HG02973 (cell line): ENCODE measurements around the gene FNDC1.

Experiments used
- ATAC-seq: cut with Tn5 transposase; IDR thresholded peaks from one replicate; pipeline ENCODE4 v1.9.1; 2021; ENCODE audit warnings: moderate library complexity; ENCODE audit not compliant: unreplicated experiment

The FNDC1 gene

DNA sequence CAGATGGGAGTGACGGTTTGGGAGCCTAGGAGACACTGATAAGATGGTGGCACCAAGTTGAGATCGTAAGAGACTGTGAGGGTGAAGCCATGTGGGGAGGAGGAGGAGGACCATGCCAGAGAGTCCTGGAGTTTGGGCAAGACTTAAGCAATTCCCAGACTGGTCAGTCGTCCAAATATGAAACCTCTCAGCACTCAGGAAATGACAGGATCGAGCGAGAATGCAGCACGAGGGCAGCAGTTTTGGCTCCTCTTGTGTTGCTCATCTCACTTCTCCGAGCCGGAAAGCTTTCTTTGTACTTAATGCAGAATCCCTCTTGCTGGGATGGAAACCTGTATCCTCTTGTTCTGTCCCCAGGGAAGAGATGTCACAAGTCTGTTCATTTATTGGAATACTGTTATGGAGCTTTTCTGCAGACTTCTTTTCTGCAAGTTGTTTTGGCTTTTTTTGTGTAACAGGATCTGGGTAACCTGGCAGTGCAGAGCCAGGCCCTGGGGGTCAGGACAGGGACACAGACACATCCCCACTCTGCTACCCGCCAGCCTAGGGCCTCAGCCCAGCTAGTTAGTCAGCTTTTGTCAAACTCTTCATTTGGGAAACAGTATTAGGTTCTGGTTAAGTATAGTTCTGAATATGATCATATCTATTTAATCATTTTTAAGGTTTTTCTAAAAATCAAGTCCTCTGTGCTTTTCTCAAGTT lies 34.3 kb downstream of the FNDC1 start:
- ATAC-seq: no peak

DNA sequence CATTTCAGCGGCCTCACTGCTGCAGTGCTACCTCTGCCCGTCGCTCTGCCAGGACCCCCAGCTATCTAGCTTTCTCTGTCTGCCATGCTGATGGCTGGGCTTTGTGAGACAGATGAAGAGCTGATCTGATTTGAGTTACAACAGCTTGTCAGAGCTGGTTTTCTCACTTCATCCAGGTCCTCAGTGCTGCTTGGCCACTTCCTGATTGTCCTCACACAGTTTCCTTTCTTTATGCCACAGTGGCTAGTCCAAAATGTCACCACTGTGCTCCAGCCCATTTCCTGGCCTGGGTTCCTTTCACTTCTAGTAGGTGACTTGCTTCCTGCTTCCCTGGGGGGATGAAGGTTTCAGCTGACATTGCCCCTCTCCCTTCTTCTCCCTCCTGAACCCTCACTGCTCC lies 35.4 kb downstream of the FNDC1 start:
- ATAC-seq: no peak

DNA sequence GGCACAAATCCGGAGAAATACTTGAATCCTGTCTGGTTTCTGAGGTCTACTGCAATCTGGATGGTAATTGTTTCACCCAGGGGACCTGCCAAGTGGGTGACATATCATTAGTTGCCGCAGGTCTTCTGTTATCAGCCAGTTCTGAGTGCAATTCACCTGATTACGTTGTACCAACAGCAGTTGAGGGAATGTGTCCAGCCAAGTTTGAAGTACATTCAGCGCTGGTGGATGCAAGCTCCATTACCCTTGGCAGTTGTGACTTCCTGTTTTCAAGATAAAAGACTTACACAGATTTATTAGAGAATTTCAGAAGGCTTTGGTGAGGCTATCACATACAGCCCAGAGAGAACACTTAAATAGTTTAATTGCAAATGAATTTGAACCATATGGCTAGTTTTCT lies 42.8 kb downstream of the FNDC1 start:
- ATAC-seq: no peak

DNA sequence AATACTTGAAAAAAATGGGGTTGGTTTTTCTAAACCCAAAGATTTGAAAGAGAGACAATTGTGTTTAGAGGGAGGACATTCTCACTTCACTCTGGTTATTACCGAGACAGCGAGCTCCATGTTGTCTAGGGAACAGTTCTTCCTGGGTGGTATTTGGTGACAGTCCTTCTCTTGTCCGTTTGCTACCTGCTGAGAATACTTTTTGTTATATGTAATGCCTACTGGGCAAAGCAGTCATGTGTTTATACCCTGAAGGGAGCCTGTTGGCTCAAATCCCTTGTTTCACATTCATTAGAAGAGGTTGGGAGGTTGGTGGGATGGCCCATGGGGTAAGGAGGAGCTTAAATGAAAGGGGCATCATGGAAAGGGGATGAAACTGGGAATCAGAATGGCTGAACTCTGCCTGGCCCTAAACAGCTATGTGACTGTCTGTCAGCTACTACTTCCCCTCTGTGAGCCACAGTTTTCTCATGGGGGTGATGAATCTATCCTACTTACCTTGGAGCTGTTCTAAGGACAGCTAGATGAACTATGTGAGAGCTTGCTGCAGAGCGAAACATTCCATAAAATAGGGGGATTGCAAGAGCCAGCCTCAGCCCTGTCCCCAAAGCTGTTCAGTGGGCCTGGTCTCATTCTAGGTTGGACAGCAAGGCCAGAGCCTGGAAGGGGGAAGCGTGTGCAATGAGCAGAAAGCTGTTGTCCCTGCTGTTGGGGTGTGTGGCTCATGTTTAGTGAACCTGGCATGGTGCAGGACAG lies 43.5 kb downstream of the FNDC1 start:
- ATAC-seq: no peak

DNA sequence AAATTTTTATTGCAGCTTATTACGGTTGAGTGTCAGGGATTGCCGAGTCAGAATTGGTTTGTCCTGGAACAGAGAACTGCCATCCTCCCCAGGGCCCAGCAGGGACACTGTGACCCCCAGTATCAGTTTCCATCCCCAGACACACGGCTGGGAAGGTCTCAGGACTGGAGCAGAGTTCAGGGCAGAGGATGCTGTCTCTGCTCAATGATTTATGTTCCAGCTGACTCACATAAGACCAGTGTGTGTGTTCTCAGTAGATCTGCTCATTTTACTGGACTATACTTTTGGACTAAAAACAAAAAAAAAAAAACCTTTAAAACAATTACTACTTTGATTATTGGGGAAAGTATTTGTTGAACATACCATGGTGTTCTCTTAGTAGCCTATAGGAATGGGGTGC lies 44.2 kb downstream of the FNDC1 start:
- no peak for ATAC-seq

DNA sequence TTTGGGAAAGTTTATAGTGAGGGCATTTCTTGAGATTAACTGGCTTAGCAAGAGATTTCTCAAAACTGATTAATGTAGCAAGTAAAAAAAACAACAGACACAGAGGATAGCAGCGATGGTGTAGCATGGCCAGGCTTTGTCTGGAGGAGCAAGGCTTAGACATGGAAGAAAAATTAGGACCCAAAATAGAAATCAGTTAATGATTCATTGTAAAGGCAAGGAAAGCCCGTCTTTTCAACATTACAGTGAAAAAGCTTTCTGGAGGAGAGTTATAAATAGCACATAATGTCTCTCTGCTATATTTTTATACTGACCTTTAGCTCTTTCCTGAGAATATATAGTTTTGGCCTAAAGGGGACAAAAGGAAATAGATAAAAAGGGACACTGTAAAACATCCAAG lies 45.1 kb downstream of the FNDC1 start:
- ATAC-seq: no peak

DNA sequence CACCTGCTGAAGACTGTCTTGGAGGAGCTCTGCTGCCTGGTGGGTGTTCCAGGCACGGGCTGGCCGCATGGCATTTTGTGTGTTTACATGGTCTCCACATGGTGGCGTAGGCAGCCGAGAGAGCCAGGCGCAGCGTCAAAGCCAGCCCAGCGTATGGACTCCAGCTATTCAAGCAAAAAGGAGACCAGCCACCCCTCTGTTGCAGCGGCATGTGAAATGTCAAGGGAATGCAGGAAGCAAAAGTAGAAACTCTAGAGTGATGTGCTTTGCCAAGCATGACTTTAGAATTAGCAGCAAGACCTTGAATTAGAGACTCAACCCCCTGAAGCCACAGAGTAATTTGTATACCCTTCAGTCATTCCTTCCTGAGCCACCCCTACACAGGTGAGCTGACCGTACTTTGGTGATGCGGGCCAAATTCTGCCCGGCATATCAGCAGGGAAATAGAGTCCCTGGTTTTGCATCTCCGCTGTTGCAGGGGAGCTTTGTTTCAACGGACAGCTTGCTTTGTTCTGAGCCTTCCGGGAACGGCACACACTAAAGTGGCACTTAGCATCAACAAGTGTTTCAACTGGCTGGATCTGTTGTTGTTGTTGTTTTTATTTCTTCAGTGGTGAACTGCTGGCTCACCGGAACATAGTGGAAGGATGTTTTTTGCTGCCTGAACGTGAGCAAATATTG lies 48.5 kb downstream of the FNDC1 start:
- no peak for ATAC-seq

DNA sequence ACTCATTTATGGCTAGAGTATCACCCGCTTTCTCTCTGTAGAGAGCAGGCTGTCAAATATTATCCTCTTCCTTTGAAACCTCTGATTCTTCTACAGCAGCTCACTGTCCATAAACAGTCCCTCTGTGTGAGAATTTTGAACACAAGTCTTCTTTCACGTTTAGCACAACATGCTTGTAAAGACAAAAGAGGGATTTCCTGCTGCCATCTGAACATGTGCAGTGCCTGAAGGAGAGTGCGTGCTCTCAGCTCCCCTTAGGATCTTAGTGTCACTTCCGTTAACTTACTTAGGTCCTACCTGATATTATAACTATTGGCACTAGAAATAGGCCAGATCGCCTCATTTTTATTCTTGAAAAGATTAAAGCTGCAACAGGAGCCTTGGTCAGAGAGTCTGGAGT lies 50.9 kb downstream of the FNDC1 start:
- ATAC-seq: no peak

DNA sequence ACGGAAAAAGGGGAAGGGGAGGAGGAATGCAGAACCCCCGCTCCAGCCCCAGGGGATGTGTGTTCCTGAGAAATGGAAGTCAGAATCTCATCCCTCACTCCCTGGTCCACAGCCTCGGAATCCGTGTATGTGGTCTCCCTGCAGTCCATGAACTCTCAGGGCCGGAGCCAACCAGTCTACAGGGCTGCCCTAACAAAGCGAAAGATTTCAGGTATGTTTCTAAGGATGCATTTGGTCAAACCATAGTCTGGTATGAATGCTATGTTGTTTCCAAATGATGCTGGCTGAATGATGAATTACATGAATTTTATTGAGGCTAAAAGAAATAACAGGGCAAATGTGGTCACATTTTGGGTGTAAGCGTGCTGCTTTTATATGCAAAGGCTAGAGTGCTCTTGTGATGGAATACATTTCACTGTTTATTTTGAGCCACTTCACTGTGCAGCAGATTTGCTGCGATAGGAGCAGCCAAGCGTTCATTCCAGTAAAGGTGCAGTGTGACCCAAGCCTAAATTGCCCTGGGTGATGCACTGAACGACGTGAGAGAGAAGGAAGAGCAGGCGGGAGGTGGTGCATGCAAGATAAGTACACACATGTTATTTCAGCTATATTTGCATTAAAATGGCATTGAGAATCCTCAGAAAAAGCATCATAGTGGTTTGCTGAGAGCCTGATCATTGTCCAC lies 52.4 kb downstream of the FNDC1 start:
- no peak for ATAC-seq

DNA sequence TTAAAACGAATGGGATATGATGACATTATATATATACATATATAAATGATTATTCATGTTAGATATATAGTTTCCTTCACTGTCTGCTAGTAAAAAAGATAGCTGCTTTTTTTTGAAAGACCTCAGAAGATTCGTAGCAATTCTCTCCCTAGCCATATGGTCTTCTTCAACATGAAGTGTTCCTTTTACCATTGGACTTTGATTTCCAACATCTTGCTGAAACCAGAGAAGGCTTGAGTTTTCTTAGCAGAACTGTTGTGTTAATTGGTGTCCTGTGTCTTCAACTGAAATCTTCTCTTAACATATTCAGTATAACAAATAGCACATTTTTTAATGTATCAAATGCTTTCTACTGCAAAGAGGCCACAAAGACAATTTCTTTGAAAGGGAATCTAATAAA lies 55.3 kb downstream of the FNDC1 start:
- ATAC-seq: no peak

DNA sequence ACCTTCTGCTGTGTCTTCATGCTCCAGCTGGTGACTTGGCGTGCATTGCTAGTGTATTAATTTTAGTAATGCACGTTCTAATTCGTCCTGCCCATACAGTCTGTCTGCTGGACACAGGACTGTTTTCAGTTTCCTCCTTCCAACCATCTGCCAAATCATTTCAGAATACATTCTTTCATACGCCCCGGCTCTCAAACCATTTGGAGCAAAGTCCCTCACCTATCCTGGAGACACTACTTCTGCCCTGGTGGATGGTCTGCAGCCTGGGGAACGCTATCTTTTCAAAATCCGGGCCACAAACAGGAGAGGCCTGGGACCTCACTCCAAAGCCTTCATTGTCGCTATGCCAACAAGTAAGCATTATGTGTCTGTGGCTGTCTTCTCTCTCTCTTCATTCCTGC lies 60.5 kb downstream of the FNDC1 start:
- no peak for ATAC-seq

DNA sequence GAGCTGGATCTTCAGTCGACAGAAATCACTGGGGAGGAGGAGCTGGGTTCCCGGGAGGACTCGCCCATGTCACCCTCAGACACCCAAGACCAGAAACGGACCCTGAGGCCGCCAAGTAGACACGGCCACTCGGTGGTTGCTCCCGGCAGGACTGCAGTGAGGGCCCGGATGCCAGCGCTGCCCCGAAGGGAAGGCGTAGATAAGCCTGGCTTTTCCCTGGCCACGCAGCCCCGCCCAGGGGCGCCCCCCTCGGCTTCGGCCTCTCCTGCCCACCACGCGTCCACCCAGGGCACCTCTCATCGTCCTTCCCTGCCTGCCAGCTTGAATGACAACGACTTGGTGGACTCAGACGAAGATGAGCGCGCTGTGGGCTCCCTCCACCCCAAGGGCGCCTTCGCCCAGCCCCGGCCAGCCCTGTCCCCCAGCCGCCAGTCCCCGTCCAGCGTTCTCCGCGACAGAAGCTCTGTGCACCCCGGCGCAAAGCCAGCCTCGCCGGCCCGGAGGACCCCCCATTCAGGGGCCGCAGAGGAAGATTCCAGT lies 63.0 kb downstream of the FNDC1 start:
- ATAC-seq: no peak

DNA sequence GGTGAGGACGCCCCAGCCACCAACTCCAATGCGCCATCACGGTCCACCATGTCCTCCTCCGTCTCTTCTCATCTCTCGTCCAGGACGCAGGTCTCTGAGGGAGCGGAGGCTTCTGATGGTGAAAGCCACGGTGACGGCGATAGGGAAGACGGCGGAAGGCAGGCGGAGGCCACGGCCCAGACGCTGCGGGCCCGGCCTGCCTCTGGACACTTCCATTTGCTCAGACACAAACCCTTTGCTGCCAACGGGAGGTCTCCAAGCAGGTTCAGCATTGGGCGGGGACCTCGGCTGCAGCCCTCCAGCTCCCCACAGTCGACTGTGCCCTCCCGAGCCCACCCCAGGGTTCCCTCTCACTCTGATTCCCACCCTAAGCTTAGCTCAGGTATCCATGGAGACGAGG lies 63.6 kb downstream of the FNDC1 start:
- no peak for ATAC-seq

DNA sequence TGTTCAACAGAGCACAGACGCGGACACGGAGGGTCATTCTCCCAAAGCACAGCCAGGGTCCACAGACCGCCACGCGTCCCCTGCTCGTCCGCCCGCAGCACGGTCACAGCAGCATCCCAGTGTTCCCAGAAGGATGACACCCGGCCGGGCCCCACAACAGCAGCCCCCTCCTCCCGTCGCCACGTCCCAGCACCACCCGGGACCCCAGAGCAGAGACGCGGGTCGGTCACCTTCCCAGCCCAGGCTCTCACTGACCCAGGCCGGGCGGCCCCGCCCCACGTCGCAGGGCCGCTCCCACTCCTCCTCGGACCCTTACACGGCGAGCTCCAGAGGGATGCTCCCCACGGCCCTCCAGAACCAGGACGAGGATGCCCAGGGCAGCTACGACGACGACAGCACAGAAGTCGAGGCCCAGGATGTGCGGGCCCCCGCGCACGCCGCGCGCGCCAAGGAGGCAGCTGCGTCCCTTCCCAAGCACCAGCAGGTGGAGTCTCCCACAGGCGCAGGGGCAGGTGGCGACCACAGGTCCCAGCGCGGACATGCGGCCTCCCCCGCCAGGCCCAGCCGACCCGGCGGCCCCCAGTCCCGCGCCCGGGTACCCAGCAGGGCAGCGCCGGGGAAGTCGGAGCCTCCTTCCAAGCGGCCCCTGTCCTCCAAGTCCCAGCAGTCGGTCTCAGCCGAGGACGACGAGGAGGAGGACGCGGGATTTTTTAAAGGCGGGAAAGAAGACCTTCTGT lies 64.3 kb downstream of the FNDC1 start:
- ATAC-seq: no peak

DNA sequence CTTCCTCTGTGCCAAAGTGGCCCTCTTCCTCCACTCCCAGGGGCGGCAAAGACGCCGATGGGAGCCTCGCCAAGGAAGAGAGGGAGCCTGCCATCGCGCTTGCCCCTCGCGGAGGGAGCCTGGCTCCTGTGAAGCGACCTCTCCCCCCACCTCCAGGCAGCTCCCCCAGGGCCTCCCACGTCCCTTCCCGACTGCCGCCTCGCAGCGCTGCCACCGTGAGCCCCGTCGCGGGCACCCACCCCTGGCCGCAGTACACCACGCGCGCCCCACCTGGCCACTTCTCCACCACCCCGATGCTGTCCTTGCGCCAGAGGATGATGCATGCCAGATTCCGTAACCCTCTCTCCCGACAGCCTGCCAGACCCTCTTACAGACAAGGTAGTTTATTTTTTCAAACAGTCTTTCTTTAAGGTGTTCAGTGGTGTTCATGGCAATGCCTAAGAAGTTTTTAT lies 64.9 kb downstream of the FNDC1 start:
- no peak for ATAC-seq

DNA sequence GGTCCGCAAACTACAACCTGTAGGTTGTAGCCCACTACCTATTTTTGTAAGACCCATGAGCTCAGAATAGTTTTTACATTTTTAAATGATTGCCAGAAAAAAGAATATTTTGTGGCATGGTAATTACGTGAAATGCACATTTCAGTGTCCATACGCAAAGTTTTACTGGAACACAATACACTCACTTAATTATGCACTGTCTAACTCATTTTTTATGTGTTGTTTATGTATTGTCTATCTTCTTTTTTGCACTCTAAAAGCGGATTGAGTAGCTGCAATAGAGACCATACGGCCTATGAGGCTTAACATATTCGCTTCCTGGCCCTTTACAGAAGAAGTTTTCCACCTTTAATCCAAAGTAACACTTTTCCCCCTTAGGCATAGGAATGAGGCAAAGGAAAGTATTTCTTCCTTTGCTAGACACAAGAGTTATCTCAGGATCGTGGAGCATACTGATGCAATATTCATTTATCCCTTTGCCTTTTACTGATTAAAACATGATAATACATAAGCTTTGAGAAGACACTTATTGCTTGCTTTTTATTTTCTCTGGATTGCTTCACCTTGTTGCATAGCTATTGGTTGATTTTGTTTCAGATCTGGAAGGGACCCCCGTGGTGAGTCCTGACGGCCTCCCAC lies 69.8 kb downstream of the FNDC1 start:
- ATAC-seq: no peak

DNA sequence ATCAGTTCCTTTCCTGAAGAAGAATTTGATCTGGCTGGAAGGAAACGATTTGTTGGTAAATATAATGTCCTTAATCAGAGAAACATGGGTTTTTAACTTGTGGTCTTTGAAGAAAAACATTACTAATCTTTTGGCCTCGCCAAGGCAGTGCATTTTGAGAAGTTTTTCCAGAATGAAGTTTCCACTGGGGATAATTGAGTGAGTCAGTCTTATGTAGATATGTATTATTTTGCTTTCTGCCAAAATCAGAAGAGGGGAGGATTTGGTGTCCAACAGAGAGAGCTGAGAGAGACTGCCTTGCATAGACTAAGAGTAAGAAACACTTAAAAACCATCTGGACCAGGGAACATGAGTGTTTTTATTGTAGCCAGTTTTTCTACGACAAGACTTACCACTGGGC lies 79.9 kb downstream of the FNDC1 start:
- ATAC-seq: no peak

DNA sequence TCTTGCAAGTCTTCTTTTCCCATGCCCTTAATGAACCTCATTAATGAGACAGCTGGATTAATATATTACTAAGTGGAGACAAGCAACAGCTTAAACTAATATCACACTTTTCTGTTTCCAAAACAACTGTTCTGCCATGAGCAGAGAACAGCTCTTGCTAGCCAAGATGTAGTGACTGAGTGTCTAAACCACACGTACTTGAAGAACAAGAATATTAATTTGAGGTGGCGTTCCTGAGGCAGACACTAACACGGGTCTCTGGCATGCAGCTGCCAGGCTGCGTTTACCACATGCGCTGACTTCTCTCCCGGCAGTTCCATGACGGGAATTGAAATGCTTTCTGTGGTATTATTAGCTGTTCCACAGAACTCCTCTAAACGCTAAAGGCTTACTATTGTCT lies 80.6 kb downstream of the FNDC1 start:
- no peak for ATAC-seq

DNA sequence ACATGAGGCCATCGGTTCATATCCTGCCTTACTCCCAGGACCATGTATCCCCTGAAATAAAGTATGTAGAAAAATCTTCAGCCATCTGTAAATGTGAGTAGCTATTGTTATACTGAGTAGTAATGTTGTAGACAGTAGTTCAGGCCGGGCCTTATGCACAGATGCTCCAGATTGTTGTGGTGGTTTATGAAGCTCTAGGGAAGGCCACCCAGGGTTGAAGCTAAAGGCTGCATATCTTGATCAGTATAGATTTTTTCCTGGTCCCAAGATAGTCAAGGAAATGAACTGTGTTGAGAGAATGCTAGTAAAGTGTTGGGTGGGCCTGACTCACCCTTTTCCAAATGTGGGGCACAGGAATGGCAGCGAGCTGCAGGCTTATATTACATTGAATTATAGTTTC lies 81.4 kb downstream of the FNDC1 start:
- no peak for ATAC-seq

DNA sequence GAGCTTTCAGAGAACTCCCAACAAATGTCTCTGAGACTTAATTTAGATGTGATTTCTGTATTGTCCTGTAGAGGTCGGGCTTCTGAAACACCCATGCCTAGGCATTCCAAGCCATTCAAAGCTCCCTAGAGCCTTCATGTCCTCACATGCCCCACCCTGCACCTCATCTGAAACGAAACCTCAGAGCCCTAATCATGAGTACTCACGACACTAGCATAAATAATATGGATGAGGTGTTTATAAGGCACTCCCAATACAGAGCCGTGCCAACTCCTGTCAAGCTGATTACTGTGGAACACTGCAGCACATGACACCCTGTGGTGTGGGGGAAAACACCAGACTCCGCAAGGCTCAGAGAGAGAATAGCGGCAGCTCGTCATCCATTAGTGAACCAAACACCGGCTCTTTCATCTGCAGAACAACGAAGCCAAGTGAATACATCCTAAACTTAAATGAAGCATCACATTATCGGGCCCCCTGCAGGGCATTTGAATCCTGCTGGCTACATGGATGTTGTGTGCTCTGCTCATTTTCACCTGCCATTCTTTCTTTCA lies 83.8 kb downstream of the FNDC1 start:
- ATAC-seq: no peak
